Body of pancreas (tissue), 4 donors: ENCODE results near the gene FBXL4. TPM values are rescaled to one million over a fixed set of nuclear protein-coding genes. Genes with fewer than 3 reads are reported as not detected.

ENCODE experiments used
- ATAC-seq: fragments of 150-250 bp; one replicate; pipeline ENCODE4 v1.9.1; 2016
- DNase-seq, 4 donors: peaks; one replicate each; pipeline ENCODE4 v3.0.0-alpha.2; 2019
- H3K27ac ChIP-seq, 4 donors: fragments of 200-600 bp; sonication (generic); 1 replicate in 3 of 4; 2 replicates in 1 of 4; pipeline versions ENCODE4 v1.5.1 to v1.6.1; 2016 to 2019; ENCODE audit warnings: mild to moderate bottlenecking in 1 of 4, mixed read lengths in 1 of 4, moderate library complexity in 1 of 4
- H3K27me3 ChIP-seq, 2 donors: fragments of 200-600 bp; sonication (generic); one replicate each; pipeline ENCODE4 v1.6.0; 2016; ENCODE audit warnings: mild to moderate bottlenecking in 1 of 2
- H3K36me3 ChIP-seq, 2 donors: fragments of 200-600 bp; sonication (generic); replicated peaks in 1 of 2; 2 replicates each; pipeline ENCODE4 v1.5.1; 2016; ENCODE audit warnings: low read depth in 2 of 2; ENCODE audit not compliant: insufficient read depth in 1 of 2
- H3K4me1 ChIP-seq: fragments of 200-600 bp; sonication (generic); one replicate; pipeline ENCODE4 v1.6.0; 2016
- H3K4me3 ChIP-seq, 2 donors: fragments of 200-600 bp; sonication (generic); 1 replicate in 1 of 2; 2 replicates in 1 of 2; pipeline ENCODE4 v1.5.1; 2016 to 2019
- H3K9me3 ChIP-seq, 3 donors: fragments of 200-600 bp; sonication (generic); 1 replicate in 2 of 3; 2 replicates in 1 of 3; pipeline ENCODE4 v1.5.1; 2016
- POLR2A ChIP-seq, 3 donors: fragments of 450-650 bp; IDR thresholded peaks; one replicate each; pipeline ENCODE4 v1.6.1; 2016; ENCODE audit warnings: antibody characterized with exemption in 3 of 3, mild to moderate bottlenecking in 2 of 3
- WGBS, 2 donors: methylation state at CpG; one replicate each; pipeline ENCODE4 v1.1.5; 2017; 5-methylcytosine and 5-hydroxymethylcytosine counted together
- intact Hi-C: fragments of 100-400 bp; cut with DNase I; formaldehyde crosslinking; loops from one replicate; pipeline ENCODE4 v1.15.1; 2023
- total RNA-seq, 2 donors: library from RNA; depleted of rRNA; stranded (reverse); fragments of >200 nt; gene quantifications; one replicate each; pipeline ENCODE4 v1.1.0, GENCODE V29; 2016
- TF ChIP-seq, protein P1 (sequence below), 7 experiments: fragments of 450-650 bp in 4 of 7; fragments of 200-600 bp in 3 of 7; sonication (generic) in 3 of 7; IDR thresholded peaks; one replicate each; pipeline ENCODE4 v1.5.1; 2016 to 2019; ENCODE audit warnings: antibody characterized with exemption in 7 of 7

Gene FBXL4
- 10 to 100 TPM in 1 of 2 donors, 1 to 10 TPM in 1; 9.9 to 22.8 TPM for total RNA-seq

DNA sequence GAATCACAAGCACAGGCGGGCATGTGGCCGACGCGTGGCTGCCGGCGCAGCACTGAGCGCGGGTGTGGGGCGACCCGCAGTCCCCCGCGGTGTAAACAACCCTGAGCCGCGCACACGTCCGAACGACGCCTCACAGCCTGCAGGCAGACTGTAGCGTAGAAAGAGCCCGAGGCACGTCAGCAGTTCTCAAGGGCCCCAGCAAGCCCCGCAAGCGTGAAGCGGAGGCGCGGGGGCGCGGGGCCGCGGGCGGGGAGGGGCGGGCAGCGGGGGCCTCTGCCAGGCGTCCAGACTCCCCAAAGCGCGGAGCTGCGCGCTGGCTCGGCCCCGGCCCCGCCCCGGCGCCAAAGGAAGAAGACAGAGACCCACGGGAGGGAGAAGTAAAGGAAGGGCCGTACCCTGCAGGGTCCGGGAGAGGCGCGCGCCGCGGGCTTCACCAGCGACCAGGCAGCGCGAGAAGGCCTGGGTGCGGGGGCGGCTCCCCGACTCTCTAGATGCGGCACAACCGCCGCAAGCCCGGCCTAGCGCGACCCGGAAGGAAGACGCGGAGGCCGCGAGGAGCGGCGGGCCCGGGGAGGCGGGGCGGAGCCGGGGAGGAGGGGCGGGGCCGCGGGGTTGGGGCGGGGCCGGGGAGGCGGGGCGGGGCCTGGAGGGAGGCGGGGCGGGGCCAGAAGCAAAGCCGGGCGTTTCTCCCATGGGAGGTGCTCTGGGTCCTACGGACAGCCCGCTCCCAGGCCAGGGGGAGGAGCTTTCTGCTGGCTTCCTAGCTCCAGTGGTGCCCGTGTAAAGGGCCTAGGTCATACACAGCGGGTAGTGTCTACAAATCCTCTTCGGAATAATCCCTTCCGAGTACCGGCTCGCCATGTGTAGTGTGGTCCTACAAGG is at the start of gene FBXL4:
Gene FBXL4 (minus strand): TSS at position 536 of the 882 bp plus-strand sequence. CDS start 20,958 bp downstream, outside the sequence.
- DNase-seq = peak; percentile 87 to 92 (median 92)
- Histone ChIP-seq H3K4me1 (peaks cover 29% of the 10 kb centered on the region), H3K27ac (peak within 1 kb of the TSS; percentile 77 to 95 (median 83)), H3K36me3 (no peaks in the 10 kb centered on the region), H3K4me3 (peak within 1 kb of the TSS; percentile 29 to 85), H3K27me3 (no peaks in the 10 kb centered on the region), H3K9me3 (no peaks in the 10 kb centered on the region)
- 2% methylated on average over 41 to 75 of the region's 93 CpGs for WGBS, 2 donors
- intact Hi-C loops = no loop called here
- TF ChIP-seq POLR2A (IDR thresholded peaks at IDR 0.05) = peak; percentile 66 to 83 (median 81)
- TF ChIP-seq, protein P1, sequence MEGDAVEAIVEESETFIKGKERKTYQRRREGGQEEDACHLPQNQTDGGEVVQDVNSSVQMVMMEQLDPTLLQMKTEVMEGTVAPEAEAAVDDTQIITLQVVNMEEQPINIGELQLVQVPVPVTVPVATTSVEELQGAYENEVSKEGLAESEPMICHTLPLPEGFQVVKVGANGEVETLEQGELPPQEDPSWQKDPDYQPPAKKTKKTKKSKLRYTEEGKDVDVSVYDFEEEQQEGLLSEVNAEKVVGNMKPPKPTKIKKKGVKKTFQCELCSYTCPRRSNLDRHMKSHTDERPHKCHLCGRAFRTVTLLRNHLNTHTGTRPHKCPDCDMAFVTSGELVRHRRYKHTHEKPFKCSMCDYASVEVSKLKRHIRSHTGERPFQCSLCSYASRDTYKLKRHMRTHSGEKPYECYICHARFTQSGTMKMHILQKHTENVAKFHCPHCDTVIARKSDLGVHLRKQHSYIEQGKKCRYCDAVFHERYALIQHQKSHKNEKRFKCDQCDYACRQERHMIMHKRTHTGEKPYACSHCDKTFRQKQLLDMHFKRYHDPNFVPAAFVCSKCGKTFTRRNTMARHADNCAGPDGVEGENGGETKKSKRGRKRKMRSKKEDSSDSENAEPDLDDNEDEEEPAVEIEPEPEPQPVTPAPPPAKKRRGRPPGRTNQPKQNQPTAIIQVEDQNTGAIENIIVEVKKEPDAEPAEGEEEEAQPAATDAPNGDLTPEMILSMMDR (IDR thresholded peaks at IDR 0.05) = no peak
- ATAC-seq = peak; percentile 94

DNA sequence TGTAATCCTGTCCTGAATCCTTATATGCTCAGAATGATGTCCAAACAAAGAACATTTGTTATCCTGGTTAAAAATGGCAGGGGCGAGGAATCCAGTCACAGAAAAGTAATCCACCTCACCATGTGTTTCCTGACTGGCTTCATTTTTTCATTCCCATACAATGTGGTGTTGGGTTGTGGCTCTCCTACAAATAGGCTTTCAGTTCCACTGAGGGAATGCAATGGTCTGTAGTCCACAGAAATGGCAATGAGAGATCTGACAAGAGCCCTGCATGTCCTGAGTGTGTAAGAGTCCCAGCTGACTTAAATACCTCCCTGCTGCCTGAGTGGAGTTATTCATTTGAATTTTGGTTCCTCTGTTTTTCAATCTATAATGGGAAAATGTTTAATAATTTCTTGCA is 47.4 kb upstream of the FBXL4 start:
- DNase-seq = no peak
- no peak for ATAC-seq
- Histone ChIP-seq H3K36me3 (no peaks in the 10 kb centered on the region), H3K27ac (no peak overlapping the region), H3K4me1 (no peaks in the 10 kb centered on the region), H3K27me3 (no peaks in the 10 kb centered on the region), H3K9me3 (no peaks in the 10 kb centered on the region), H3K4me3 (no peak overlapping the region)
- 64 to 70% methylated on average over 1 of the region's 1 CpG for WGBS, 2 donors
- TF ChIP-seq, protein P1 (IDR thresholded peaks at IDR 0.05) = no peak
- no peak for TF ChIP-seq POLR2A (IDR thresholded peaks at IDR 0.05)
- intact Hi-C loops = no loop called here

DNA sequence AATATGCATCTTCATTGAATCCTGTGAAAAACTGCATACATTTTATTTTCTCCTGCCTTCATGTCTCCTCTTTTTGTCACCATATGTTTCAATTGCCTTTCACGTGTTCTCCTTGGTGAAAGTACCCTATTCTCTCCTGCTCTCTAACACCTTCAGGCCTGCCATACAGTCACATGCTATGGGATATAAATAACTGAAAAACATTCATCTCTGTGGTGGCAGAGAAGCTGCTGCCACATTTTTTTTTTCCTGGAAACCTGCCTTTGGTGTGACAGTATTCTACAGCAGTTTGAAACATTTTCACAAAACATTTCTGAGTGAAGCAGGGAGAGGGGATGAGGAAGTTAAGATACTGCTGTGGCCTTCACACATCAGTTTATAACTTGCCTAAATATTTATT is 44.8 kb upstream of the FBXL4 start:
- Histone ChIP-seq H3K4me3 (no peak overlapping the region), H3K9me3 (no peaks in the 10 kb centered on the region), H3K36me3 (no peaks in the 10 kb centered on the region), H3K27me3 (no peaks in the 10 kb centered on the region), H3K27ac (no peak overlapping the region), H3K4me1 (no peaks in the 10 kb centered on the region)
- intact Hi-C loops = no loop called here
- ATAC-seq (no peak), DNase-seq (no peak)
- no peak for TF ChIP-seq POLR2A (IDR thresholded peaks at IDR 0.05)
- TF ChIP-seq, protein P1 (IDR thresholded peaks at IDR 0.05) = no peak
- 46 to 54% methylated on average over 1 of the region's 1 CpG for WGBS, 2 donors

DNA sequence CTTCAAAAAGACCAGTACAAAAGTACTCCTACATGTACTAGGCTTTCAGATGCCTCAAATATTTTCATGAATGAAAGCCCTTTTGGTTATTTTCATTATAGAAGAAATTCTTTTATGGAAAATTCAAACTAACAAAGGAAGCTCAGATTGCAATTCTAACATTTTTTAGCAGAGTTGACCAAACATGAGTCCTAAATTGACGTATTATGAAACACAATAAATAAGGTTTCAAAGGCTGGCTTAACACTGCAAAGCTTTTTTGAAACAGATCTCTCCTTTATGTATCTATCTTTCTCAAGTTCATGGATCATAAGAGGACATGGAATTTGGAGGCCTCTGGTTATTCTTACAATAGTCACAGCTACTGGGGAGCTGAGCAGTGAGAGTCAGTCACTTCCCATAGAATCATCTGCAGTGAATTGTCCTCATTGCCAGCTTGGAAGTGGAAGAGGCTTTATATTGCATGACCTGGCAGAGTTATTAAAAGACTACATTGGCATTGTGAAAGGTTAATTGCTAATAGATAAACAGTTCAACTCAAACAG is 38.4 kb upstream of the FBXL4 start:
- H3K9me3 ChIP-seq = no peaks in the 10 kb centered on the region
- H3K36me3 ChIP-seq = no peaks in the 10 kb centered on the region
- no peak overlapping the region for H3K27ac ChIP-seq
- ATAC-seq (no peak), DNase-seq (no peak)
- WGBS, 2 donors = 72 to 74% methylated on average over 1 of the region's 1 CpG
- no peaks in the 10 kb centered on the region for H3K27me3 ChIP-seq
- TF ChIP-seq, protein P1 (IDR thresholded peaks at IDR 0.05) = no peak
- TF ChIP-seq POLR2A (IDR thresholded peaks at IDR 0.05) = no peak
- intact Hi-C loops = no loop called here
- H3K4me3 ChIP-seq = no peak overlapping the region
- H3K4me1 ChIP-seq = no peaks in the 10 kb centered on the region
